Cerebellar cortex (tissue), 1 donor: Measurements from ENCODE around the gene FGR.
A peak's percentile ranks its signal among the peaks of the same experiment; 100 is the strongest.

Source experiments
- DNase-seq: peaks from one replicate; pipeline ENCODE4 v3.0.0-alpha.2; 2015; ENCODE audit warnings: low spot score

Gene FGR

DNA sequence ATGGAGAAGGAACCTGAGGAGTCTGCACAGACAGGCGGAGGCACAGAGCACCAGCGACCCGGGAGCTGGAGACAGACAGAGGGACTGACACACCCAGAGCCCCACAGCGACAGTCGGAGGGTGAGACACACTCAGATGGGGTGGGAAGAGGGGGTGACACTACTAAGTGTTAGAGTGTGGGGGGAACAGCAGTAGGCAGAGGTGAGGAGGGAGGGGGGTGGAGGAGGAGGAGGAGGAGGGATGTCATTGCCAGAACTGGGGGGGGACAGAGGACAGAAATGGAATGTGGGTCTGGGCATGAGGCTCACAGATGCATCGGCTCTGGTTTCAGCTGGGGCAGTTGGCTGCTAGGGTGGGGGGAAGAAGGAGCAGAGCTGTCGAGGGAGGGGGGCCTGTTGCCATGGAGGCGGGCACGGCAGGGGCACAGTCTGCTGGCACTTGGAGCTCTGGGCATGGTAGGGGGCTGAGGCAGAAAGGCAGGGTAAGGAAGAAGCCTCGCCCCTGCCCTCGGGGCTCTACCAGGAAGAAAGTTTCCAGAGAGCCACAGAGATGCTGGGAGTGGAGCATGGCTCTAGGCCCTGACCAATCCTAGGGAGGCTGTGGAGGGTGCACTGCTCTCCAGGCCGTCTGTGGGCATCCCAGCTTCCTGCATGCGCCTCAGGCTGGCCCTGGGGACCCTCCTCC lies 68.4 kb downstream of the FGR start:
- no peak for DNase-seq

DNA sequence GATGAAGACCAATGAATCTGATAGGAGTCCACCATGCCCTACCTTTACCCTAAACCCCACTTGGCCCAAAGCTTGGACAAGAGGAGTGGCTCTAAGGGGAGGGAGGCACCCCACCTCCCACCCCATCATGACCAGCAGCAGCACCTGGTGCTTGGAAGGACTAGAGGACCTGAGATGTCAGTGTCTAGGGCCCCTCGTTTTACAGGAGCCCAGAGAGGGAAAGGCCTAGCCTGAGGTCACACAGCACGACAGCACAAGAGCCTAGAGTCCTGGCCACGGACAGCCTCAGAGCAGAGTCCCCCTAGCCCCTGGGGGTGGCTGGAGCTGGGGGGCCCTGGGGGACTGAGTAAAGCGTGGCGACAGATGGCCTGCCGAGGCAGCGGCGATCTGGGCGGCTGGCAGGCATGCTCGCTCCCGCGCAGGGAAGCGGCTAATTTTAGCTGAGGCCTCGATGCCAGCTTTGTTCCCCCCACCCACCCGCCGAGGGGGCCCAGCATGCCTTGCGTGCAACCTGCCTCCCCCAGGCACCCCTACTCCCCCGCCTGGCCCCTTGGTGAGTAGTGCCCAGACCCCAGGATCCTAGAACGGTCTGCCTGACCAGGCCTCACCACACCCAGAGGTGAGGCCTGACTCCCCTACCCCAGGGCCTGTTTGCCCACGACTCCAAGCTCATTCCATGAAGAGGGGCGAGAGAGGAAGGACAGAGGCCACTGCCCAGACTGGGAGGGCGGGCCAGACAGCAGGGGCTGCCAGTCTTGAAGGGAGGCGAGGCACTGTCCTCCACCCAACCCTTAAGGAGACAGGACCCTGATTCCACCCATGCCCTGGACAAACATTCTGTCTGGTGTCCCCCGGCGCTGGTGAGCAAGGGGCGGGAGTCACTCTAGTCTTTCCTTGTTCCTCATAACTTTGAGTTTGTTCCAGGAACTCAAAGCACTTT lies 70.0 kb downstream of the FGR start:
- DNase-seq = peak; percentile 50

DNA sequence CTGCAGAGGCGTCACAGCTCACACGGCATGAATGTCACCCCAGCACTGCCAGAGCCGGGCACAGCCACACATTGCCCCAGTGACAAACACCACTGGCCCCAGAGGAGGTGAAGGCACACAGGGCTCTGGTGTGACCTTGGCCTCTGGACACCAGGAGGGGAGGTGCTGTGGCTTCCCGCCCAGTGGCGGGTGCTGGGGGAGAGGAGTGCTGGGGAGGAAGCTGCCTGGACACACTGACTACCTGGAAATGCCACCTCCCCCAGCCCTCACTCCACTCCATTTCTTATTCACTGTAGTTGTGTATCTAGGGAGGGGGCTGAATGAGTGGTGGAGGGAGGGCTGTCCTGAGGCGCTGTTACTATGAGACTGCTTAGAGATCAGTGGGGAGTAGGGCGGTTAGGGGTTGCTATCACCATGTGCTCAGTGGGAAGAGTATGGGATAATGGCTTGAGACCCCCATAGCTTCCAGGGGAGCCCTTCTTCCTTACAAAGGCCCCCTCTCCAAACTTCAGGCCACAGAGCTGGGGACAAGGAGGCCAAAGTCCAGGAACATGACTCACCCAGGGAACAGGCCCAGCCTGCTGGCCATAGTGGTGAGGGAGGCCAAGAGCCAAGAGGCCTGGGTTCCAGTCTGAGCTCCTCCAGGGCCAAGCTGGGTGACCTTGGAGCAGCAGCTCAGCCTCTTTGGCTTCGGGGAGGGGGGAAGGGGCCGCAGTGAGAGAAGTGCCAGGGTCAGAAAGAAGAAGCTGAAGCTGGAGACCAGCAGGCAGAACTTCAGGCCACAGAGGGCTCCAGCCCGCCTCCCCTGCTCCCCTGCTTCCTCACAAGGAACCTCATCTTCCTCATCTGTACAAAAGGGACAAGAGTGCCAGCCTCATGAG lies 71.2 kb downstream of the FGR start:
- peak; percentile 42 for DNase-seq

DNA sequence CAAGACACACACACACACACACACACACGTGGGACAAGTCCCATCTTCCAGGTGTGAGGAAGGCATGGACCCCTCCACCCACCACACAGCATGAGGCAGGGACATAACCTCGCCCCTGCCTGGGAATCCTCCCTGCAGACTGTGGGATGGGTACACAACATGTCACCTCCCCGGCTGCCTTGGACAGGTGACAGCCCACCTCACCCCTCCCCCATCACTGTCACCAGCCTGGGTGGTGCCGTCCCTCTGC lies 71.7 kb downstream of the FGR start:
- no peak for DNase-seq

DNA sequence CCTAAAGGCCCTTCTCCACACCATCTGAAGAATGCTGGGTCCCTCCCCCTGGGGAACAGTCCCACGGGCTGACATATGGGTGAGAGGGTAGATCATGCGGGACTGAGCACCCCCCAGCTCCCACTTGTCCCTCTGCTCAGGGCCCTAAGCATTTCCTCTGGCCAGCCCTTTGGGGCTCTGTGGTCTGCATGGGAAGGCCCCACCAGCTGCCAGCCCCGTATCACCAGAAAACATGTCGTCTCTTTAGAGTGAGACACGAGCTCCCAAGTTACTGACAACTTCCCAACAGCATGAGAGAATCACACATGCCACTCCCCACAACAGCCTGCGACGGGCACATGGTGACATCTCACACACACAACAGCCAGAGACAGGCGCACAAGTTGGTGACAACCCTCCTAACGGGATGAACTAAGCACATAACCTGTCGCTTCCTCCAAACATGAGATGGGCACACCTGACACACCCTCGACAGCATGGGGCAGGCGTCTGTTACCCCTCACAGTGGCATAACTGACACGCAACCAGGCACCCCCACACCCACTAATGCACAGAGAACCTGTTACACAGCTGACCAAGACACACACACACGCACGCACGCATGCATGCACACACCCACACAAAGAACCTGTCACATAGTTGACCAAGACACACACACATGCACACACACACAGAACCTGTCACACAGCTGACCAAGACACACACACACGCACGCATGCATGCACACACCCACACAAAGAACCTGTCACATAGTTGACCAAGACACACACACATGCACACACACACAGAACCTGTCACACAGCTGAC lies 72.2 kb downstream of the FGR start:
- peak; percentile 41 for DNase-seq
